LHCN-M2 (cell line): ENCODE data around the gene TPP2. TPM values are rescaled to one million over a fixed set of nuclear protein-coding genes. Genes with fewer than 3 reads are reported as not detected.
A peak's percentile ranks its signal among the peaks of the same experiment; 100 is the strongest.

Experiments
- DNase-seq: peaks from one replicate; pipeline ENCODE4 v3.0.0-alpha.2; 2012; ENCODE audit warnings: low read depth
- polyA plus RNA-seq: library from polyadenylated mRNA; unstranded; fragments of >200 nt; gene quantifications from one replicate; pipeline ENCODE4 v1.2.1, GENCODE V29; 2012; ENCODE audit warnings: missing spikeins
- total RNA-seq: library from RNA; depleted of rRNA; stranded (reverse); fragments of >200 nt; gene quantifications from 2 replicates; pipeline ENCODE4 v1.2.3, GENCODE V29; 2014; rRNA removed

Gene TPP2
- total RNA-seq = 56.9 and 57.3 TPM in 2 replicates
- polyA plus RNA-seq = 9.7 TPM

DNA sequence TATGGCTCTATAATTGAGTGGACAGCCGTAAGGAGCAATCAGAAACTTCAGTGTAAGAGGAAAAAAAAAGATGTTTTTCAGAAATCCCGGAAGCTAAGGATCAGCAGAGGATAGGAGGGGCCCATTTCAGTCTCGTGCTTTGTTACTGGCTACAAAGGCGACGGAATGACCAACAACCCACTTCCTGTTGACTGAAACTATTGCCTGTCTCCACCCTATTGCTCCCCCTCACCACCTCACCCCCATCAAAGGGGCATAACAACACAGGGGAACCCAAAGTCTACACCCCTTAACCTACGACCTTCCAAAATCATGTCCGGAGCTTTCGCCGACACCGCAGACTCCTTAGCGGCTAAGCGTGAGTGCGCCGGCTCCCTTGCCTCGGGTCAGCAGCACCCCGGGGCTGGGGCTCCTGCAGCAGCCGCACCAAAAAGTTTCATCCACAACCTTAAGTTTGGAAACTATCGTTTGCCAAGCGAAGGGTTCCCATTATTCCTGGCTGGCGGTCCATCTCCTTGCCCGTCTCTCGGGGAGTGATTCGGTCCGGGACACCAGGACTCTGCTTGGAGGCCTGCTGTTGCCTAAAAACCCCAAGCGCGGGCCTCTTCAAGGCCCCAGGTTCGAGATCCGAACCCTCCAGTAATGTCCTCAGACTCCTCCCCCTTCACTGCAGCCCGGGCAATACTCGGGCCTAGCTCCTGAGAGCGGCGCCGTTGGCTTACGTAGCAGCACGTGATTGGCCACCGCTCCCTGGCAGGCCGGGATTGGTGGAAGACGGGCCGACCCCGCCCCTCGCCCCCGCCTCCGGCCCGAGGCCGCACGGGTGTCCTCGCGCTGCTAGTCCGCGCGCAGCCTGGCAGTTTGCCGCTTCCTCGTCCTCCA is at the start of gene TPP2:
TSS of gene TPP2 (plus strand) at position 840 of the 882 bp plus-strand sequence. CDS start 53 bp downstream, outside the sequence.
- peak; percentile 97 for DNase-seq

DNA sequence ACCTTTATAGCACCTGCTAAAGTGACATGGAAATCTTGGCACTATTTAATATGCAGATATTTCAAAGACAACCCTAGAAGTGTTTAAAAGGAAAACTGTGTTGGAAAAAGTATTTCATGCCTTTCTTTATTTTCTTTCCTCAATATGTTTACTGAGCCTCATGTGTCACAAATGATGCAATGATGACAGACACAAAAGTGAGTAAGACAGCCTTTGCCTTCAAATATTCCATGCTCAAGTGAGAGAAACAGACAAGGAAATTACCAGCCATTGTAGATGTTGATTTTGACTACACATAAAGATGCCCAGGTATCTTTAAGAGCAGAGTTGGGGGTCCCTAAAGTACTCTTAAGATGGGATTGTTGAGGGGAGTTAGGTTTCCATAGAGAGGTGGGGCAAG is 48.0 kb upstream of the TPP2 start:
- no peak for DNase-seq

DNA sequence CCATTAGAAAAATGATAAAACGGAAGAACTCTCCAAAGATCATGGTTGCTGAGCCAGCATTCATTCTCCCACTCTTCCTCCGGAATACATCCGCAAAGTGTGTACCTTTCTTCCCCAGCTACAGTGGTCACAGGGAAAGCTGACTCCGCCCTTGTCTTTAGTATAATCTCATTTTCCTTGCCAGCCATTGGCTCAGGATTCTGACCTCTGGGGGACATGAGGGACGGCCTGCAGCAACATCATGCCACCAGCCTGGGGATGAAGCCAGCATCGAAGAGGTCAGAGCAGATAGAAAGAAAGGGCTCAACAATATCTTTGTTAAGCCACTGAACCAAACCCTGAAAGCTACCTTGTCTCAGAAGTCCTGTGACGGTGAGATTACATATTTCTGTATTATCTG is 46.3 kb upstream of the TPP2 start:
- DNase-seq = no peak

DNA sequence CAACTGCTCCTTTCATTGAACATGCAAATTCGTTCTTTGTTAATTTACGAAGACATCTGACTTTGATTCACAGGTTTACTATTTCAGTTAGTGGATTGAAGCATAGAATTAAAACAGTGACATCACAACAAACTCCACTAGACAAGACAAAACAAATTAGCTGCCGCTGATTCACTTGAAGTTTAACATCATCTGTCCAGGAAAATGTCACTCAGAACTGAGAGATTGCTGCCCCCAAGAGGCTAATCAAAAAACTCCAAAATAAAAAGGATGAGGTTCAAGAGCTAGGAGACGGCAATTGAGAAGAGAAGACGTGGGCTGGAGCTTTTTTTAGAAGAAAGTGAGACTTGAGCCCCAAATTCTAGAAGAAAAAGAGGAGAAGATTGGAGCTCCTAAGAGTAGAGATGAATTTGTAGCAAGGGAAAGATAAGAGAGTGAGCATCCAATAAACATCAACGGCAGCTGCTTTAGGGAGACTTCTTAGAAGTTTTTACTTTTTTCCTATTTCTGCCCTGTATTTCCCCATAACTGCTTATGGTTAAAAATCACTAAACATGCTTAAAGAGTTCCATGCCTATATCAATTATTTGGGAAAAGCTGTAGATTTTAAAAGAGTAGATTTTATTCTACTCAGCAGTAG is 40.8 kb upstream of the TPP2 start:
- peak; percentile 49 for DNase-seq

DNA sequence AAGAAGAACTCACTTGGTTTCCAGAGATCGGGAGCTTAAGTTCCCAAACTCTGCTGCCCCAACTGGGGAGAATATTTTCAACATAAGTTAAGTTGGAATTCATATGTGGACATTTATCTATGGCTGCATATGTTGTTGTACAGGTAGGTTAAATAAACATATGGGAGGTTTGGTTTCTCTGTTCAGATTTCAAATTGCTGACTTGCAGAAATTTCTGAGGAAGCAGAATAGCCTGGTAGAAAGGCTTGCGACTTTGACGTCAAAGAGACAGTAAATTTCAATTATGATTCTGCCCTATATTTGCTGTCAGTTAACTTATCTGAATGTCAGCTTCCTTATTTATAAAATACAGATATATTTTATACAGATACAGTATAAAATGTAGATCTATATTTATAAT is 40.0 kb upstream of the TPP2 start:
- DNase-seq = no peak

DNA sequence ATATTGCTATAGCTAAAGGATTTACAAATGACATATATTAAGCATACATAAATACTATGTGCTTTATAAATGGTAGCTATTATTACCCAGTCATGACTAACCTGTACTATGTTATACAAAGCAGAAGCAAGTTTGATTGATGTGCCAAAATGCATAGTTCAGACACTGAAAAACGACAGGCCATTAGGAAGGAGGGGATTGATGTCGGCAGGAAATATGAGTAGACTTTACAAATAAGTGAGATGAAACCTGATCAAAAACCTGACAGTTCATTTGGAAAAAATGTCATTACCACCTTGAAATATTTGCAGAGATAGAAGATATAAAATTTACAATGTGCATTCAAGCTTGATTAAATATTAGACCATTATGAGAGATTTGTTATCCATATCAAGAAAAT is 38.8 kb upstream of the TPP2 start:
- no peak for DNase-seq

DNA sequence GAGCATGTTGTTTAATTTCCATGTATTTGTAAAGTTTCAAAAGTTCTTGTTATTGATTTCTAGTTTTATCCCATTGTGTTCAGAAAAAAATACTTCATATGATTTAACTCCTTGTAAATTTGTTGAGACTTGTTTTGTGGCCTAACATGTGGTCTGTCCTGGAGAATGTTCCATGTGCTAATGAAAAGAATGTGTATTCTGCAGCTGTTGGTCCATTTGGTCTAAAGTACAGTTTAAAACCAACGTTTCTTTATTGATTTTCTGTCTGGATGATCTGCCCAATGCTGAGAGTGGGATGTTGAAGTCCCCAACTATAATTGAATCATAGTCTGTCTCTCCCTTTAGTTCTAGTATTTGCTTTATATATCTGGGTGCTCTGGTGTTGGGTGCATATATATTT is 34.9 kb upstream of the TPP2 start:
- no peak for DNase-seq

DNA sequence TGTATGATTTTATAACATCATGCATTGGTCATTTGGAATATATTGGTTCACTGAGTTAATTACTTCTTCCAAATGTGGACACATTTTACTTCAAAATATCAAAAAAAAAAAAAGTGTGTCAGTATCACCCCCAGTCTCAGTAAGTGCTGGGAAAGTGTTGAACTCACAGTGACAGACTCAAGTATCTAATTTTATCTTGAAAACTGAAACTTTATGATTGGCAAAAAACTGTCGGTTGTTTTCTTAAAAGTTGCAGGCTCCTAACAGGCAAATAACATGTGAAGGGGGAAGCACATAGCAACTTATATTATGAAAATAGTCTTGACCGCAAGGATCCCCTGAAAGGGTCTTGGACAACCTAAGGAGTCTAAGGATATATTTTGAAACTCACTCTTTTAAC is 33.5 kb upstream of the TPP2 start:
- no peak for DNase-seq

DNA sequence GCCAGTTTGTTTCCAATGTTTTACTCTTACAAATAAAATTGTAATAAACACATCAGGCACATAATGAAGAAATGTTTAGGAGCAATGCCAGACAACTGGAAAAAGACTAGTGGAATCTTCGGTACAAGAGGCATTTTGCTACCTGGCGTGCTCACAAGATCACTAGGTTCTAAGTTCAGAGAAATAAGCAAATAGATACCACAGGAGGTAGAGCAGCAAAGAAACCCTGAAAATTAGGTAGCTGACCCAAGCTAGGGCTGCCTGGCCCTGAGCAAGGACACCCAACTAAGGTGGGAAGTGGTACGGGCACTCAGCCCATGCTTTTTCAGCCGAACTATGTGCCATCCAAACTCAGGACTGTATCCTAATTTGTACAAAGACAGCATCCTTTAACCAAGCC is 32.2 kb upstream of the TPP2 start:
- DNase-seq = no peak

DNA sequence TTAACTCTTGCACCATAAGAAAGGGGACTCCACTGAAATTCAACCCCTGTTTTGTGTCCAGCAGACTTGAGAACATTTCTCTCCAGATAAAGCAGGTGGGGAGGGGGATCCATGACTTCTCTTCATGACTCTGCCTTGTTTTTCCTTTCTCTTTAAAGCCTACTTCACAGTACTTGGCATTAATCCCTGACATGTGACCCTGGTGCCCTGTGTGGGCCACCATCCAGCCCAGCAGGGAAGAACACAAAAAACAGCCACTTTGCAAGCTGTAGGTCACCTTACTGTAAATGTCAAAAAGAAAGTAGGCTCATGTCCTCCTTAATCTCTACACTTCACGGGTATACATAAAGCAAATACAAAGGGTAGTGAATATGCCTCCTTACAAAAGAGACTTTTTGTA is 30.3 kb upstream of the TPP2 start:
- DNase-seq = no peak

DNA sequence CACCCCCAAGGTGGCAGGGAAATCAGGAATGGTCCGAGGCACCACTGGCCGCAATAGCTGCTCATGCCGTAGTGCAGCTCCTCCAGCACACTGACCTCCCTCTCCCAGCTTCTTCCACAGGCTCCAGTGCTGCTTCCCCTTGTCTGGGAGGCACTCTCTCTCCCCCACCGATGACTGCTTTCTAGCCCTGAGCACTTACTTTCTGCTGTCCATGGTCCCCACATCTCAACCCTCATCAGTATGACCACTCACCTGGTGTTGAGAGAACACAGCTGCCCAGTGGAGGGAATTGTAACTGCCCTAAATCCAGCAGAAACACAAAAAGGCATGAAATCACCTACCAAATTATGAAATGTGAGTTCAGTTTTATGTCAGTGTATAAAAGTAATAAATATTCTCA is 28.9 kb upstream of the TPP2 start:
- no peak for DNase-seq

DNA sequence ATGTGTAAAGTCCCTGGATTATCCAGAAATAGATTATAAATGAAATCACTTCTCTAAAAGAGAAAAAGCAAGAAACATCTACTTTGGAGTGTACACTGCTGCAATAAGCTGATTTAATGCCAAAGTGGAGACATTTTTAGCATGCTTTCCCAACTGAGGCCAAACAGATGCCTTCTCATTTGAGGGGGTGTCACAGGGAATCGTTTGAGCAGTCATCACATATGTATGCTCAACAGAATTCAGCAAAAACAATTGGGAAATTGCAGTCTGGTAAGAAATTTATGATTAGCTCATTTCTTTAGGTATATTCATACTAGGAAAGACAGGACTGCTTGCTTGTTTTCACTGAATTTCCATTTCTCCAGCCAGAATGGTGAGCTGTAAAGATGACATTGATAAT is 27.3 kb upstream of the TPP2 start:
- no peak for DNase-seq

DNA sequence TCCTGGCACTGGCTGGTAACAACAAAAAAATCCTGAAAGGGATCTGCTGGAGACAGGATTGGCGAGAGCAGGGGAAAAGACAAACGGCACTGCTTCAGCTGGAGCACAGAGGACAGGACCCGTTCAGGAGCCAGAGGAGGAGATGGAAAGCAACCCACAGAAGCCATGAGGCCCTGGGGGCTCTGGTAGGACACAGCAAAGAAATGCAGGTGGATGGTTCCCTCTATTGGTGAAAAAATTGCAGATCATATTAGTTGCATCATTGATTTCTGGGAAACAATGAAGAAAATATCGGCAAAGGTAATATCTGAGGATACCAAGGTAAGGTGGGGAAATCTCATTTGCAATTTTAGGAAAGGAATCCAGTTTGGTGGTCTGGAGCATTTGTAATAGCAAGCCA is 25.7 kb upstream of the TPP2 start:
- no peak for DNase-seq

DNA sequence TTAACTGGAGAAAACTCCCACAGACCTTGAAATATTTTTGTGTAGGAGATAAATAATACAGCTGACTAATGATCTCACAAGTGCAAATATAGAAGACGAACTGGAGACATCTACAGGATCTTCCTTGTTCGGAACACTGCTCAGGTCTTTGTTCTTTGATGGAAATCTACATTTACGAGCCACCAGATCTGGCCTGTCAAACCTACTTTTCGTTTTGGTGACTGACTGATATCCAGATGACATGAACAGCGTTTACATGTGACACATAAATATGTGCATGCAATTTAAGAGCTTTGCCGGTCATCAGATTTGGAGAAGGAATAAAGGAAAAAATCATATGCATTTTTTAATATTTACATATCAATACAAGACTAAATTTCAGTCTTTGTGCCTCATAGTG is 24.5 kb upstream of the TPP2 start:
- DNase-seq = no peak

DNA sequence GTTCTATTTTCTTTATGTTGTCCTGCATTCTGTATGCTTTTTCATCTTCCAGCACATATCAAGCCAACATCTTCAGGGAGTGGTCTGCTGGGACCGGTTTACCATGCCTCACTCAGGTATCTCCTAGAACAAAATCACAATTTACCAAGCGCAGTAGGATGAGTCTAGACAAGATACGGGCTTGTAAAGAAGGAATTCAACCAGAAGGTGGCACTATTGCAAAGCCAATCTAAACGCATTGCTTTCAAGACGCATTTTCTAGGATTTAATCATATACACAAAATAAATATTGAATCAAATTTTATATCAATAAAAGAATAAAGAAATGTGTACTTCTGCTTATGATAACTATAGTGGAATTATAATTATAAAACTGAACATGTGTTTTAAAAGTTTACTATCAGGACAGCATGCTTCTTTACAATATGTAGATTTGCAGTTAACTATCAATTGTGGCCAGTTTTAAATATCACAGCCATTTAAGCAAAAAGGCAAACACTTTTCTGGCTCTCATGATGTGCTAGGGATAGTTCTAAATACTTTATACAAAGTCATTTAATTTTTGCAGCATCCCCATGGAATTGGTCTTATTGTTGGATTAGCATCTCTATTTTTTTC is 16.1 kb upstream of the TPP2 start:
- peak; percentile 58 for DNase-seq

DNA sequence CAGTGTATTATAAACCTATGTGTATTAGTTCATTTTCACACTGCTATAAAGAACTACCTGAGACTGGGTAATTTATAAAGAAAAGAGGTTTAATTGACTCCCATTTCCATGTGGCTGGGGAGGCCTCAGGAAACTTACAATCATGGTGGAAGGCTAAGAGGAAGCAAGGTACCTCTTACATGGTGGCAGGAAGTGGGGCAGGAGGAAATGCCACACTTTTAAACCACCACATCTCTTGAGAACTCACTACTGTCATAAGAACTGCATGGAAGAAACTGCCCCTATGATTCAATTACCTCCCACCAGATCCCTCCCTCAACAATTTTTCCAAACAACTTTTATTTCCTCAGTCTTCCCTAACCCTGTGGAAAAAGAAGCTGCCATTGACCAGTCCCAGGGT is 14.5 kb upstream of the TPP2 start:
- DNase-seq = no peak

DNA sequence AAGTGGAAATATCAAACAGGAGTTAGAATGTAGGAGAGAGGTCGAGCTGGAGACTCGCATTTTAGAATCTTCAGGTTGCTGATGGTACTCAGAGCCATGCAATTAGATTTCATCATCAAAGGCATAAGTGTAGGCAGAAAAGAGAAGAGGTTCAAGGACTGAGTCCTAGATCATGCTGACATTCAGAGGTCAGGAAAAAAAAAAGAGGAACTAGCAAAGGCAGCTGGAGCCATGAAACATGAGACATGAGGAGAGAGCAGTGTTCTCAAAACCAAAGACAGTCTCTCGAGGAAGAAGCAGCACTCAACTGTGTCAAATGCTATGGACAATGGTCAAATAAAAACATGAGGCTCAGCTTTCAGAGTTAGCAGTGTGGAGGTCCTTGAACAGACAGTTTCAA is 12.4 kb upstream of the TPP2 start:
- DNase-seq = no peak

DNA sequence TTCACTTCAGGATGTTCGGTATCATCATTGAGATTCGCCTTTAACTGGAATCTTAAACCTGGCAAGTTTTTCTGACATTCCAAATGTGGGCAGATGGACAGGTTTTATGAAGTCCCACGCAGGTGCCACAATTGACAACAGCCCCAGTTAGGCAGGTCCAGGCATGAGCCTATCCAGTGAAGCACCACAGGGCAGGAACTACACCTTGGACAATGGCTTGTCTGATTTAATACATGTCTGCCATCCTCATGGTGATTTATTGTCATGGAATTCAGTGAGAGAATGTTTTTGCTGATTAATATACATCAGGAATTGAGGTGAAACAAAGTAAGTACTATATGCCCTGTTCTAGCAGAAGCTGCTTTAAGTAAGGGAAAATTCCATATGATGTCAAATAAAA is 10.2 kb upstream of the TPP2 start:
- DNase-seq = no peak

DNA sequence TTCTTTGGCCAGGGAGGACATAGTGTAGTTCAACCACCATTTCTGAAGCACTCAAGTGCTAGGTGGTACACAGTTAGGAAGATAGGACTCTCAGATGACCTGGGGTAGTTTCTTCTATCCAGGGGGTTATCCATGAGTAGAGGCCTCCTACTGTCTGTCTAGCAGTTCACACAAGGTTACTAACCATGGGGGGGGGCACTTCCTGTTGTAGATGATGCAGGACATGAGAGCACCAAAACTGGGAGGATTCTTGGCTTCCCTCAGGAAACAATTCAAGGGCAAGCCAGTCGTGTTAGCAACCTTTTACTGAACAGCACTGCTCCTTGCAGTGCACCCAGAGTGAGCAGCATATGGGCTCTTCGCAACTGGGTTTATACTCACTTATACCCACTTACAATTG is 8.9 kb upstream of the TPP2 start:
- no peak for DNase-seq

DNA sequence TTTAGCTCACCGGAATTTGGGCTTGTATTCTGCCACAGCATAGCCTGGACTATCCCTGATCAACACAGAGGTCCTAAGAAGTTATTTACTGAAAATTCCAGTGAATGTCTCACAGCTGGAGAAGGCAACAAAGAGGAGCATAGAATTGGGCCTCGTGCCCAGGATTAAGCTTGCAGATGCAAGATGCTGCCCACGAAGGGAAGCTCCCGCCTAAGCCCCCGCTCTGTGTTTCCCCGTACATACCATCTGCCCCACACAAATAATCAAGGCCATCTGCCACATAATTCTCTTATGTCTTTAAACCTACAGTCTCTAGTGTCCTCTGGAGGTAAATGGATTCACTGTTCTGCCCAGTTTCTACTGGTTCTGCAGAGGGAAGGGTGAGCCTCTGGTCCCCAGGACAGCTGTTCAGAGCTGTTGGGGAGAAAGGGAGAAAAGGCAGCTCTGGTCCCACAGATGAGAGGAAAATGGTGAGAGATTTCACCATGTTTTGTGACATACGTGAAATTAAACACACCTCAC is 7.4 kb upstream of the TPP2 start:
- no peak for DNase-seq

DNA sequence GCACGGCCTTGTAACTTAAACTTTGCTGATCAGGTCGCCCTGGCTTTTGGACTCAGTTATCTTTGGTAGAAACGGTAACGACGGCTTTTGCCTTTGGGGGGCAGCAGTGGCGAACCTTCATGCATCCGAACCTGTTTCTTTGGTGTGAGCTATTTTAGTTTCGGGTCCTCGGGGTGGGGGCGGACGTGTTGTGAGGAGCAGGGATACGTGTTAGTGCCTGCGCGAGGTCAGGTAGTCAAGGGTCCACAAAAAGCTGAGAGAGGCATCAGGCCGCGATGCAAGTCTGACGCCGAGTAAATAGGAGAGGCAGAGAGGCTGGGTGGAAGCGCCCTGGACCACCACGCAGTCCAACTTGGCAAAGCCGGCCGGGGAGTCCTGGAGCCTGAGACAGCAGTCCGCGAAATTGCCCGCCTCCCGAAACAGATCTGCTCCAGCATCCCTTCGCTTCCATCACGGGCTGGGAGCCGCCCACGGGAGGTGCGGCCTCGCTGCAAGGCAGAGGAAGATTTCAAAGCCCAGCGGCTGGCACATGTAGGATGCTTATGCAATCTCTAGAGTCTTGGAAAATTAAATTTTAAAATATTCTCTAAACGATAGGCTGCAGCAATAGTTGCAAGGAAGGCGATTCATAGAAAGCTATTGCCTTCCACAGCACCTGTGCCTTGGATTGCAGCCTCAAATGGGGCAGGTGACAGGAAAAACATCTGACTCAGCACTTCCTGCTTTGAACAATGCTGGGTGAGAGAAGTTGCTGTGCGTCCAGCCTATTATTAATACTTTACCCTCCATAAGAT is 4.6 kb upstream of the TPP2 start:
- peak; percentile 58 for DNase-seq

DNA sequence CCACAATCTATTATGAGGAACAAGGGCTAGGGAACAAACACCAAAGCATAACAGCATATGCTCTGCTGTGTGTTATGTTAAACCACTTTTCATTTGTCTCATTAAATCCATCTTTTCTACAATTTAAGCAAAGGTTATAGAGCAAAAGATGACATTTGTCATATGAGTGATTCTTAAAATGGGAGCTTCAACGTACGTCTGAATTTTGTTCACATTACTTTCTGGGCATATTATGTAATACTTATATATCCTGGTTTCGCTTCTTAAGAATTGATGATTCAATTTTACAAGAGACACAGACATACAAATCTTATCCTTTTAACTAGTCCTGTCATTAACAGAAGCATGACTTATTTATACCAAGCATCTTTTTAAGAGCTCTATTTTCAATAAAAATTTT is 3.3 kb upstream of the TPP2 start:
- DNase-seq = no peak
